NCI-H345 (cell line): ENCODE data around the gene TMEM215.
"Not testable (repeated sequence)": the region's sequence is repeated elsewhere in the genome, so short reads cannot be mapped to it uniquely, and the experiment has no call there.

Experiments used
- DNase-seq: peaks from one replicate; lab custom pipeline; 2025; lab: John Stamatoyannopoulos, UW

The TMEM215 gene, protein sequence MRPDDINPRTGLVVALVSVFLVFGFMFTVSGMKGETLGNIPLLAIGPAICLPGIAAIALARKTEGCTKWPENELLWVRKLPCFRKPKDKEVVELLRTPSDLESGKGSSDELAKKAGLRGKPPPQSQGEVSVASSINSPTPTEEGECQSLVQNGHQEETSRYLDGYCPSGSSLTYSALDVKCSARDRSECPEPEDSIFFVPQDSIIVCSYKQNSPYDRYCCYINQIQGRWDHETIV

DNA sequence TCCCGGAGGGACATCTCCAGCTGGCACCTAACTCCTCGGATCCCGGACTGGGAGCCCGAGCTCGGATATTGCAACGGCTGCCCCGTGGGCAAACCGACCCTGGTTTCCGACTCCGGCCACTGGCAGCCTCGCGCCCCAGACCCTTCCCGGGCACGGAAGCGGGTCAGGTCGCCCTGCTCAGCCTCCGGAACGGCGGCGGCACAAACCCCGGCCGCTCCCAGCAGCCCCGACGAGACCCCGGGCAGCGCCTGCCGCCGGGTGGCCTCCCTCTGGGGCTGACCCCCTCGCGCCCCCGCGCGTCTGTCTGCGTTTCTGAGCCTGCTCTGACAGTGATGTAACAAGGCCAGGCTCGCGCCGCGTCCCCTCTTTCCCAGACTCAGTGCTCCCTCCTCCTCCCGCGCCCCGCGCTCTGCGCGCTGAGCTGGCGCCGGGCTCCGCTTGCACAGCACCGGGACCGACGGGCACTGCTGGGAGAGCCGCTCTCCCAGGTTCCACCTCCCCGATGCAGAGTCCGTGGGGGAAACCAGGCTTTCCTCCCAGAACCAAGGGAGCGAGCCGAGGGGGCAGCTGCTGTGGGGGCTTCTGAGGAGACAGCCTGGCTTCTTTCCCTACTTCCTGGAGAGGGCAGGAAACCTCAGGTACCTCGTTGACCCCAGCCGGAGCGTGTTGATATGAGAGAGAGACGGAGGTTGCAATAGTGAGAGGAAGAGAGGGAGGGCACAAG, at the start of gene TMEM215:
TSS of gene TMEM215 (plus strand) at position 373 of the 724 bp plus-strand sequence. CDS start 644 bp downstream, outside the sequence.
- peak; percentile 23 for DNase-seq

DNA sequence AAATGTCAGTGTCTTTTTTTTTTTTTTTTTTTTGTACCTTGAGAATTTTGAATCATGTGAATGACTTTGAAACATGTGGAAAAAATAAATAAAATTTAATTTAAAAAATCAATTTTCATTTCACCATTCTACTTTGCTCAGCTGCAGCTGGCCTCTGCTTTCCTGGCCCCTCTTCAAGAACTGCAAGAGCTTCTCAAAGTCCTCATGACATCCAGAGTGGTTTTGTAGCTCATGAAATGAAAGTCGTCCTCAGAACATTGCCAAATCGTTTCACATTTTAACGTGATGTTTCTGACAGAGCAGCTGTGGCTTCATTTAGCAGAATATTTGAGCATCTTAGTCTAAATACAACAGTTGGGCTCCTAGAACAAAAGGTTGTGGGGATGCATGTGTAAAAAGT, 47.9 kb upstream of the TMEM215 start:
- no peak for DNase-seq

DNA sequence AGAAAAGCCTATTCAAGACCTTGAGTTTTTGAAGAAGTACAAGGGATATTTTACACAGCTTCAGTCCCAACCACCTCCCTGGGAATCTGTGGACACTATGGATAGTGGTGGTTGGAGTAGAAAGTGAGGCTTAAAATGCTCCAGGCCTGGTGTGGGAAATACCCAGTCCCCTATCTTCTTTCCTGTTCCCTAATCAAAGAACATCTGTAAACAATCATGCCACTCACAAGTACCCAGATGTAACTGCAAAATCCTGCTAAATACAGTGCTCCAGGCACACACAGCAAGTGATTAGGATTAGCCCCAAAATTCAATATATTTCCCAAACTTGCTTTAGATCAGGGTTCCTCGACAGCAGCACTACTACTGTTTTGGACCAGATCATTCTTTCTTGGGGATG, 46.0 kb upstream of the TMEM215 start:
- DNase-seq: no peak

DNA sequence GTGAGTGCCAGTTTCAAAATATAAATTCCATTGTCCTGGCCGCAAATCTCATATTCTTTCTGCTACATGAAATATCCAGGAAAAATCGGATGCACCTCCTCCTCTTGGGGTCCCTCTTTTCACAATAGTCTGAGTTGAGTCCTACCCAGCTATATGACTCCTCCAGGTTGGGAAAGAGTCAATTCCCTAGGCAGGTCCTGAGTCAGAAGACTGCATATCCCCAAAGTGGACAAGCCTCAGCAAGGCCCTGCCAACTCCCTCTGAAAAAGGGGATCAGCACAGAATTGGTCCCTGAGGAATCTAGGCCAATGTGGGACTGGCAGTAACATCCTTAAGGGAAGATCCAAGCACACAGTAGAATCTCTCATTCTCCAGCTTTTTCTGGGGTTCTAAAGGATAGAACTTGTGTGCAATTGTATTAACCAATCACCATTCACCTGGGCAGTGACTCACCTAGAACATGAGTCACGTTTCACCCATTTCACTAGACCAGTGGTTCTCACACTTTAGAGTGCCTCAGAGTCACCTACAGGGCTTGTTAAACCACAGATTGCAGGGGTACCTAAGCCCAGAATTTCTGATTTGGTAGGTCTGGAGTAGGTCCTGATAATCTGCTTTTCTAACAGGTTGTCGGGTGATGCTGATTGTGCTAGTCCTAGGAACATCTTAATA, 44.7 kb upstream of the TMEM215 start:
- no peak for DNase-seq

DNA sequence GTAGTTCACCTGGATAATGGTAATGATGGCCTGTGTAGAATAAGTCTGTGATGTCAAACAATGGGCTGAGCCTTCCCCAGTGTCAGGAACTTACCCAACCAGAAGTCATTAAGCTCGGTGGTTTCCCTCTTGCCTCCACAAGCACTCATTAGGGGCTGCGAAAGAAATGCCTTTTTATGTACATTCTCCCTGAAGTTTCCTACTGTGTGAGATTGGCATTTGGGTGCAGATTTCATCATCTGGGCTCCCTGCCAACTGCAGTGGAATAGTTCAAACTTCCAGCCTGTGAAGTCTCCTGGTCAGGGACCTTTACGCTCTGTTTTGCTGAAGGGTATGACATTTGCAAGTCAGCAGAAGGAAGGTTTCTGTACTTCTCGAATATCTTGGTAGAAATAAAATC, 41.6 kb upstream of the TMEM215 start:
- peak; percentile 77 for DNase-seq

DNA sequence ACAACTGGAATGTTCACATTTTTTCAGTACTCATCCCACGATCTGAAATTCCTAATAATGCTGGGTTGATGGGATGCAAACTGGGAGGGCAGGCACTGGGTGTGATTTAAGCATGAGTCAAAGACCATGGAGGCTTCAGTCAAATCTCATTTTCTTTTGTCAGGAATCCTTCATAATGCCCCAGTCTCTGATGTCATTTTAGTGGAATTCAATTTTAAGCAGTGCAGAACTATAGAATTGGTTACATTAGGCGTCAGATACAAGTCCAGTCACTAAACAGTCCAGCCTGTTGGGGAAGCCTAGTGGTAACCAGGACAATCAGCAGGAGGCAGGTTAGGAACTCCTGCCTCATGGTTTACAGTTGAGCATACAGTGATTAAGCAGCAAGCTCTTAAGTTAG, 41.0 kb upstream of the TMEM215 start:
- DNase-seq: no peak

DNA sequence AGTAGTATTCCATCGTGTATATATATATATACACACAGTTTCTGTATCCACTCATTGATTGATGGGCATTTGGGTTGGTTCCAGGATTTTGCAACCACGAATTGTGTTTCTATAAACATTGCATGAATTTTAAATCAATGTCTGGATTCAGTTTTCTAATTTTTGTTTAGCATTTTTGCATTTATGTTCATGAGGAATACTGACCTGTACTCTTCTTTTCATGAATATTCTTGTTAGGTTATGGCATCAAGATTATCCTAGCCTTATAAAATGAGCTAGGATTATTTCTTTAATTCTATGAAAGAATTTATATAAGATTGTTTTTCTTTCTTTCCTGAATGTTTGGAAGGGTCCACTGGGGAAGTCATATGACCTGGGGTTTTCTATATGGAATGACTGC, 35.3 kb upstream of the TMEM215 start:
- no peak for DNase-seq

DNA sequence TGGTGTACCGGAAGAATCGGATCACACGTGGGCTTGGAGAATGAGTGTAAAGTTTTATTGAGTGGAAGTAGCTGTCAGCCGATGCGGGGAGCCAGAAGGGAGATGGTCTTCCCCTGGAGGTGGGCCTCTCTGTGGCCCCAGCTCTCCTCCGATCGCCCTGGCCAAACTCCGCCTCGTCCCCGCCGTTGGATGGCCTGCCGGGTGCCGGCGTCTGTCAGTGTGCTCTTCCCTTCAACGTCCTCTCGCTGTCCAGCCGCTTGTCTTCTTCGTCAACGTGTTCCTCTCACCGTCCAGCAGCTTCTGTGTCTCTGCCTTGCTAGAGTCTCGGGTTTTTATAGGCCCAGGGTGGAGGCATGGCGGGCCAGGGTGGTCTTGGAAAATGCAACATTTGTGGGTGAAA, 27.6 kb upstream of the TMEM215 start:
- DNase-seq: no peak

DNA sequence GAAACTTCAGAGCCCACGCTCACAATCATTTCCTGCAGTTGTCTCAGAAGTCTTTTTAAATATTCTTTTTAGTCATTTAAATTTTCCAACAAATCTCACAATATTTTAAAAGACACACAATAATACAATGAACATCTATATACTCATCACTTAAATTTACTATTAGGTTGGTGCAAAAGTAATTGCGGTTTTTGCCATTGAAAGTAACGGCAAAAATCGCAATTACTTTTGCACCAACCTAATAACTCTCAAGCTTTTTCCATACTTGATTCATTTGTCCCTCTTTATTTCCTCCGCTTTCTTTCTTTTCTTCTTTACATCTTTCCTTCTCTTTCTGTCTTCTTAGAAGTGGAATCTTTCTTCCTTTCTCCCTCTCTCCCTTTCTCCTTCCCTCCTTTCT, 19.2 kb upstream of the TMEM215 start:
- DNase-seq: no peak

DNA sequence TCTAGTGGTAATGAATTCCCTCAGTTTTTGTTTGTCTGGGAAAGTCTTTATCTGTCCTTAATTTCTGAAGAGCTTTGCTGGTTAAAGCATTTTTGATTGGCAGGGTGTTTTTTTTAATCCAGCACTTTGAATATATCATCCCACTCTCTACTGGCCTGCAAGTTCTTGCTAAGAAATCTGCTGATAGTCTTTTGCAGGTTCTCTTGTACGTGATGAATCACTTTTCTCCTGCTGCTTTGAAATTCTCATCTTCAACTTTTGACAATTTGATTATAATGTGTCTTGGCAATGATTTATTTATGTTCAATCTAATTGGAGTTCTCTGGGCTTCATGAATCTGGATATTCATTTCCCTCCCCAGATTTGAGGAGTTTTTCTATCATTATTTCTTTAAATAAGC, 8.1 kb upstream of the TMEM215 start:
- no peak for DNase-seq

DNA sequence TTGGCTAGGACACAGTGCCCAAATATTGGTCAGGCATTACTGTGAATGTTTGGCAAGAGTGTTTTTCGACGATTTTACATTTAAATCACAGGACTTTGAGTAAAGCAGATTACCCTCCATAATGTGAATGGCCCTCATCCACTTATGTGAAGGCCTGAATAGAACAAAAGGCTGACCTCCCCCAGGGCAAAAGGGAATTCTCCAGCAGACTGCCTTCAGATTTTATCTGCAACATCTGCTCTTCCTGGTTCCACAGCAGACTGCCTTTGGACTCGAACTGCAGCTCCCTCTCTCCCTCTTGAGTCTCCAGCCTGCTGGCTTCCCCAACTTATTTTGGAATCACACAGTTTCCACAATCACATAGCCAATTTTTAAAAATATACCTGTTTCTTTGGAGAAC, 7.1 kb upstream of the TMEM215 start:
- no peak for DNase-seq

DNA sequence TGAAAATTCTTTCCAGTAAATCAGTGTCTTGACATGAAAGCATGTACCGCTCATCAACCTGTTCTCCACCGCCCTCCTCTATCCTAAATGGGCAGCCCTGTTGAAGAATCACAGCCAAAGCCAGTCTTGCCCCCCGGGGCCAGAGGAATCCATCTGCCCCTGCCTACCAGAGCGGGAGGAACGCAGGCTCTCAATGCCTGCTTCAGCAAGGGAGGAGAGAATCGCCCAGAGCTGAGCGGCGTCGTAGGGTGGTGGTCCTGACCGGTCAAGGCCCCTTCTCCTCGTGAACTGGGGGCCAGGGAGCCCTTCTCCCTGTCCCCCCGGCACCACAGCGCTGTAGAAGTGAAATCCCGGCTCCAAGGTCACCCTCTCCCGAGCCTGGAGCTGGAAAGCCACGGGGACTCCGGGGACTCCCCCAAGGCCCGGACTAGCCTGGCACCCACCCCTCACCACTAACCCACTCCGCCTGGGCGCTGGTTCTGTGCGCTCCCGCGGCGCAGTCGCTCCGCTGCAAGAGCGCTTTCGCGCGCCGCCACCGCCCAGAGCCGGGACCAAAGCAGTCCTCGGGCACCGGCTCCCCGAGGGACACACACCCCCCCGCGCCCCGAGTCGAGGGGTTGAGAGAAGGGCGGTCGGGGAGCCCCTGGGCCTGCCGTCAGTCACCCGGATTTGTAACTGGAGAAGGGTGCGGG, 718 bp upstream of the TMEM215 start:
- no peak for DNase-seq

DNA sequence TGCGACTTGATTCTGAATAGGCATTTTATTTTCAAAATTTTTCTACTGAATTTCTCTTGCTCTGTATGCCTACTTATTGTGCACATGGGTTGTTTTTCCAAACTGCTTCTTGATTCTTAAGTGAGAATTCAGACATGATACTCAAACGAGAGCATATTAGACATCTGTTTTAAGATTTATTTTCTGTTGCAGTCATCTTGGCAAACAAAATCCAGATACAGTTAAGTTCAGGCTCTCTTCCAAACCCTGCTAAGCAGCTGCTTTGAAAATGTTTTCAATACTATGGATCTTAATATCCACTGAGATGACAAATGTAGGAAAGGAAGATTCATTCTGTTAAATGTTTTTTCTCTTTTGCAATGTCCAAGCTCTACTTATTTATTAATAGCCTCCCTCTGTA, 4.5 kb downstream of the TMEM215 start:
- no peak for DNase-seq

DNA sequence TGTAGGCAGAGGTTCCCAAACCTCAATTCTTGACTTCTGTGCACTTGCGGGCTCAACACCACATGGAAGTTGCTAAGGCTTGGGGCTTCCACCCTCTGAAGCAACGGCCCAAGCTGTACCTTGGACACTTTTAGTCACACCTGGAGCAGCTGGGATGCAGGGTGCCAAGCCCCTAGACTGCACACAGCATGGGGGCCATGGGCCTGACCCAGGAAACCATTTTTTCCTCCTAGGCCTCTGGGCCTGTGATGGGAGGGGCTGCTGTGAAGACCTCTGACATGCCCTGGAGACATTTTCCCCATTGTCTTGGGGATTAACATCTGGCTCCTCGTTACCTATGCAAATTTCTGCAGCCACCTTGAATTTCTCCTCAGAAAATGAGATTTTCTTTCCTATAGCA, 12.7 kb downstream of the TMEM215 start:
- DNase-seq: not testable (repeated sequence)

DNA sequence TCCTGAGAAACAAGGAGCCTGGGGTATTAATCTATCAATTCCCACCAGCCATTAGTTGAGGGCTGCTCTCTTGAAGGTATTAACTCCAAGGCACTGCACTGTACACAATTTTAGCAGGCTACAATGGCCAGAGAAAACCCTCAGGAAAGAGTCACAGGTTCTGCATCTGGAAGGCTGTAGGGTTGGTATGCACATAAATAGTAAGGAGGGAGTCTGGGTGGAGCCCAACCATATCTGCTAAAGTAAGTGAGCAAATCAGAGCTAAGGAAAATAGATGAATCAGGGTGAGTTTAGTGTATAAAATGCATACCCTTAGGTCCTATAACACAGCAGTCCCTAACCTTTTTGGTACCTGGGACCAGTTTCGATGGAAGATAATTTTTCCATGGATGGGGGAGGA, 18.2 kb downstream of the TMEM215 start:
- no peak for DNase-seq

DNA sequence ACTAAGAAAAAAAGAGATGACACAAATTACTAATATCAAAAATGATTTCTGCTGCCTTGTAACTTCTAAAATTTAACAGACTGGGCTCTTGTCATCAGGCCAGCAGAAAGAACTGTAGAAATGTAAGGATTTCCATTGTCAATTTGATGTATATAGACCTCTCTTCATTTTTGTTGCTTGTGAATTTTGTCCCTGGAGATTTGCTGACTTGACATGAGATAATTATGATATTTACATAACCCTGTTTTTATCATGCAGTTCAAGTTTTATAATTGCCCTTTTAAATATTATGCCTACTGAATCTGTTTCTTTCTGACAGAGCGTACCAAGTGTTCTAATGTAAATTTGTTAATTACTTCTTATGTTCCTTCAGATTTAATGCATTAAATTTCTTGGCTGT, 23.9 kb downstream of the TMEM215 start:
- DNase-seq: no peak

DNA sequence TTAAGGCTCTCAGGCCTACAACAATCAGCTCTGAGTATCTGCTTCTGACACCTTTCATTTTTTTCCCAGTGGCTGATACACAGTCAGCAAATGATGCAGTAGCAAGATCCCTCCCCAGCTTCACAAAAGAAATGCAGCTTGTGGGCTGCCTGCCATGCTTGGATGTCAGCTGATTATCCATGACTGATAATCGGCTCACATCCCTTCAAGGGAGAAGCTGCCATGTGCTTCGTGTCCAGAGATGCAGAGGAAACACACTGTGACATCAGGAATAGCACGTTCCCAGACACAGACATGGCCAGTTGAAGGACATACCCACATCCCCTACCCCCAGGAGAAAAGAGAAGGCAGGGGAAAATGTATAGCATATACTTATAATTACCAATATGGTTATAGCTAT, 27.9 kb downstream of the TMEM215 start:
- no peak for DNase-seq

DNA sequence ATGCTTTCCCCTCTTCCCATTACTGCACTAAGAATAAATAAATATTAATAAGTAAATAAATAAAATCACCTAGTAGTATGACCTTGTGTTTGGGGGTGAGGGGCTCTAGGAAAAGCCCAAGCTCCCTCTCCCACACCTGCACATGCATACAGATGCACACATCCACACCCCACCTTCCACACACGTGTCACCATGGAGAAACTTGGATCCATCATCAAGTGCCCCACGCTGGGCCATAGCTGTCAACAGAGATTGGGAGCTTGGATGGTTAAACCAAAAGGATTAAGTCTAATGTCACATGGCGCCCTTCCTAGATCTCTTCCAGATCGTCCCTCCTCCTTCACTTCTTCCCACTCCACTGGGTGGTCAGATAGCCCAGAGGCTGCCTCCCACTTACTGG, 37.0 kb downstream of the TMEM215 start:
- no peak for DNase-seq

DNA sequence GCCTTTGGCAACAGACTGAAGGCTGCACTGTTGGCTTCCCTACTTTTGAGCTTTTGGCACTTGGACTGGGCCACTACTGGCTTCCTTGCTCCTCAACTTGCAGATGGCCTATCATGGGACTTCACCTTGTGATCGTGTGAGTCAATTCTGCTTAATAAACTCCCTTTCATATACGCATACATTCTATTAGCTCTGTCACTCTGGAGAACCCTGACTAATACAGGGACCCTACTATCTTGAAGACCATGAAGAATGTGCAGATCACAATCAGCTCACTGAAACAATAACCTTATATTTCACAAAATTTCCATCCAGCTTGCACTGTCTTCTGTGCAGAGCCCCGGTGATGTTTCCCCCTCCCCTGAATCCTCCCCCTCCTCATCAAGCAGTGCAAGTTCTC, 39.8 kb downstream of the TMEM215 start:
- DNase-seq: no peak

DNA sequence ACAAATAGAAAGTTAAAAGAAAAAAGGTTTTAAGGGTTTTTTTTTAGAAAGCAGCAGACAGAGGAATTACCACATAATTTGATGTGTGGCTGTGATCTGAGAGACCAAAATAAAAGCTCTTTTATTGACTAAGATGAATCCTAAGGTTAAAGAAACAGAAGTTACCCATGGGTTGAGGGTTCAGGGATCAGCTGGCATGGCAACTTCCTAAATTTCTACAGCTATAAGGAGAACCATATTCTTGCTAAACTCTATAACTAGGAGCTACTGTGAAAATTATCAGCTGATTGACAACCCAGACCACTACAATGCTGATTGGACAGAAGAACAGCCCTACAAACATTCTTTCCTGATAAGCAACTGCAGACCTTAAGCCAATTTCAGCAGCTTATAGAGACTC, 40.2 kb downstream of the TMEM215 start:
- DNase-seq: no peak

DNA sequence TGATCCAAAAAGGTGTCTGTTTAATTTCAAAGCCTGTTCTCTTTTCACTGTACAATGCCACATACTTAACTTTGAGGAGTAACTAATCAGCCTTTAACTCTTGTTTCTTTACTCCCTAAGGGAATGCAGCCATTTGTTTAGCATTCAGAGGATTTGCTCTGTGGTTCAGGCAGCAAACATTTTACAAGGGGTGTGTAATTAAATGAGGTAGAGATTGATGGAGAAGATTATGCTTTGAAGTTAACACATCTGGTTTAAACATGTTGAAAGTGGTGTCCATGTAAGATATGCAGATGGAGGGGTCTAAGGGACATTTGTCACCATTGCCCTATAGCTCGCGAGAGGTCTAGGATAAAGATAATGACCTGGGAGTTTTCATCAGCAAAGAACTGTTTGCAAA, 41.9 kb downstream of the TMEM215 start:
- no peak for DNase-seq

DNA sequence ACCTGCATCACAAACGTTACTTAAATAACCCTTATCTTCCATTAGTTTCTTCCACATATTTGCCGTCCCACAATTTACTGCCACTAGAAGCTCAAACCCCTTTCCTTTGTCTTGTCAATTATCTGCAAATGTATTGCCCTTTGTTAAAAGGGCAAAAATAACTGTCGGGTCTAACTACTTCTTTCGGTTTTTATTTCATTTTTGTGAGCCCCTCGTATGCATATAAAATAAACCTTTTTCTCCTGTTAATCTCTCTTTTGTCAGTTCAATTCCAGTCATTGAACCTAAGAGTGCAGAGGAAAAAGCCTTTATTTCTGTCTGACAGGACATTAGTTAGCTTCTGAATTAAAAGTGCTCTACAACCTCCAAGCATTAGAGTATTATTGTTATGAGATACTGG, 45.5 kb downstream of the TMEM215 start:
- DNase-seq: no peak

DNA sequence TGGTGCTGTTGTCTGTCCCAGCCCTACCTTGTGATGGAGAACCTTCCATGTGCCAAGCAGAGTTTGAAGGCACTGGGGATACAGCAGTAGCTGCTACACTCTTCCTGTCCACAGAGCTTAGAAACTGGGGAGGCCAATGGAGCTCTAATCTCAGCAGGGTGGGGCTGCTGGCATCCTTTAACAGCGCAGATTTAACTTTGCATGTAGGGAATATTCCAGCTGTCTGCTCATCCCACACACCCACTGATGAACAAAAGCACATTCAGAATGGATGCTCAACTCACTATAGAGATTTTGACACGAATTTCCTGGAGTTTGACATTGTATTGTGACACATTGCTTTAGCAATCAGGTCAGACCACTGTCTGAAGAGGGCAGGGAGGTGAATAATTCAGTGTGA, 49.0 kb downstream of the TMEM215 start:
- no peak for DNase-seq
